Measurements from ENCODE around the gene SUSD2.

Gene SUSD2

GRCh38 chr22:24153353-24153752, 27.9 kb upstream of the SUSD2 start:
- no peak for DNase-seq (ENCODE audit: extremely low read depth, low read depth)
- no peak overlapping the region for H3K4me3 ChIP-seq (replicated peaks; ENCODE audit: low read depth, low read length)
- TF ChIP-seq CTCF (IDR thresholded peaks at IDR 0.05; ENCODE audit: low read depth, low read length, missing control alignments), result no peak

GRCh38 chr22:24153959-24154358, 27.3 kb upstream of the SUSD2 start:
- H3K4me3 ChIP-seq (replicated peaks; ENCODE audit: low read depth, low read length), result no peak overlapping the region
- DNase-seq (ENCODE audit: extremely low read depth, low read depth), result no peak

DNA sequence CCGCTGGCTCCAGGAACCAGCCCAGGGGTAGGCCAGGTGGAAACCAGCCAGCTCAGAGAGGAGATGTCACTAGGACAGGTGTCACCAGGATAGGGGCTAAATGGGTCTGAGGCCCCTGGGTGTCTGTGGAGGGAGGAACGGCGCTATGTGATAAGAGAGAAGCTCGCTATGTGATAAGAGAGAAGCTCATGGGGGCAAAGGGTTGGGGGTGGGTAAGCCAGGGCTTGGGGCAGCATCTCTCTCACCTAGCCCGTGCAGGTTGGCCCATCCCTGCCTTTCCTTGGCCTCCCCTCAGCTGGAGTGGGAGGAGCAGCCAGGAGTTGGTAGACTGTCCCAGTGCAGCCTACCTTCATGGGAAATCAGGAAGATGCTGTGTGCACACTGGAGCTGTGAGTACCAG, 26.5 kb upstream of the SUSD2 start:
- H3K4me3 ChIP-seq (replicated peaks; ENCODE audit: low read depth, low read length), result no peak overlapping the region
- TF ChIP-seq CTCF (IDR thresholded peaks at IDR 0.05; ENCODE audit: low read depth, low read length, missing control alignments), result no peak
- DNase-seq (ENCODE audit: extremely low read depth, low read depth), result no peak

More at GRCh38 chr22:24153959-24154358, 27.3 kb upstream of the SUSD2 start:
- no peak for TF ChIP-seq CTCF (IDR thresholded peaks at IDR 0.05; ENCODE audit: low read depth, low read length, missing control alignments)

GRCh38 chr22:24155627-24156140, 25.6 kb upstream of the SUSD2 start:
- TF ChIP-seq CTCF (IDR thresholded peaks at IDR 0.05; ENCODE audit: low read depth, low read length, missing control alignments), result peak; percentile 53
- no peak for DNase-seq (ENCODE audit: extremely low read depth, low read depth)
- H3K4me3 ChIP-seq (replicated peaks; ENCODE audit: low read depth, low read length), result peak overlapping the region; percentile 72

GRCh38 chr22:24156141-24156912, 25.0 kb upstream of the SUSD2 start:
- DNase-seq (ENCODE audit: extremely low read depth, low read depth), result no peak
- peak overlapping the region; percentile 72 for H3K4me3 ChIP-seq (replicated peaks; ENCODE audit: low read depth, low read length)

More at GRCh38 chr22:24156141-24156912, 25.0 kb upstream of the SUSD2 start:
- no peak for TF ChIP-seq CTCF (IDR thresholded peaks at IDR 0.05; ENCODE audit: low read depth, low read length, missing control alignments)

Measured in HFF-Myc (cell line).